Endothelial cell (in vitro differentiated cells): ENCODE results near the gene WNT5A. TPM values are rescaled to one million over a fixed set of nuclear protein-coding genes. Genes with fewer than 3 reads are reported as not detected.

ENCODE experiments used
- DNase-seq: peaks from one replicate; pipeline ENCODE4 v3.0.0; 2021; ENCODE audit warnings: low spot score
- H3K27ac Mint-ChIP-seq: one replicate; pipeline ENCODE4 v1.8.0; 2021; ENCODE audit warnings: mixed read lengths, inconsistent platforms; ENCODE audit not compliant: unreplicated experiment
- H3K27me3 Mint-ChIP-seq: one replicate; pipeline ENCODE4 v1.8.0; 2021; ENCODE audit warnings: mild to moderate bottlenecking, moderate library complexity, mixed read lengths, inconsistent platforms; ENCODE audit not compliant: unreplicated experiment
- H3K36me3 Mint-ChIP-seq: one replicate; pipeline ENCODE4 v1.8.0; 2021; ENCODE audit warnings: mild to moderate bottlenecking, low read depth, mixed read lengths, inconsistent platforms; ENCODE audit not compliant: unreplicated experiment
- H3K4me1 Mint-ChIP-seq: one replicate; pipeline ENCODE4 v1.8.0; 2021; ENCODE audit warnings: mild to moderate bottlenecking, mixed read lengths, inconsistent platforms; ENCODE audit not compliant: unreplicated experiment
- H3K4me3 Mint-ChIP-seq: one replicate; pipeline ENCODE4 v1.8.0; 2021; ENCODE audit warnings: mild to moderate bottlenecking, mixed read lengths, inconsistent platforms; ENCODE audit not compliant: unreplicated experiment
- H3K9me3 Mint-ChIP-seq: one replicate; pipeline ENCODE4 v1.8.0; 2021; ENCODE audit warnings: mixed read lengths, inconsistent platforms; ENCODE audit not compliant: unreplicated experiment
- CTCF ChIP-seq: fragments of 200-600 bp; sonication (generic); IDR thresholded peaks from one replicate; pipeline ENCODE4 v1.5.0; 2021; ENCODE audit warnings: antibody characterized with exemption; ENCODE audit not compliant: unreplicated experiment
- total RNA-seq: library from RNA; stranded (reverse); fragmentation: NEBNext Ultra II Directional; extraction: Animal tissue kit (Norgen Biotek cat#: 25700); gene quantifications from one replicate; pipeline ENCODE4 v1.2.1, GENCODE V29; 2021; ENCODE audit not compliant: unreplicated experiment

WNT5A gene
- total RNA-seq, 1 donor from 2014 or later: 9.7 TPM

DNA sequence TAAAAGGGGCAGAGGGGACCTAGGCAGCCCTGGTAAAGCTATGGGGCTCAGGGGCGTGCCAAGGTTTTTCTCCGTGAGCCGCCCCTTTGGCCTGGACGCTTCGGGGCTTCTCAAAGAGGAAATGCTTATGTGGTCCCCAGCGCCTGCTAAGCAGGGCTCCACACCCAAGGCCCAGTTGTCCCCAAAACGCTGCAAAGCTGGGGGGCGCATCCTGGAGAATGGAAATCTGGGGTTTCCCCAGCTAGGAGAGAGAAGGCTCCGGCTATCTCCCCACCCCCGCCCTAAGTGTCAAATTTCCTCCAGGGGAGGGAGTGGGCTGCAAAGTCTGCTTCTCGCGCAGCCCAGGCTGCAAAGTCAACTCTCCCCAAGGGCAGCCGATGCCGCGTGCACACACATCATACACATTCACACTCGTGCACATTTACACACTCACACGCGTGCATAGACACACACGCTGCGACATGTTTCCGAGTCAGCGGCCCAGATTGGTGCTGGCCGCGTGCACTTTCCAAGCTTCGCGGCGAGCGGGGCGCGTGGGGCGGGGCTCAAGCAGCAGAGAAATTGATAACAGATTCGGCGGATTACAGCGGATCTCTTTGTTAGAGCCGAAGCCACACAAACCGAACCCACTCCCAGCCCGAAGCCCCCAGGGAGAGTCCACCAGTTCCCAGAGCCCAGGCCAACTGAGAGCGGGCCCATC lies 4.5 kb downstream of the WNT5A start:
- H3K36me3 Mint-ChIP-seq: peaks cover 9% of the 10 kb centered on the region
- peaks cover 37% of the 10 kb centered on the region for H3K4me1 Mint-ChIP-seq
- peaks cover 20% of the 10 kb centered on the region for H3K27me3 Mint-ChIP-seq
- H3K9me3 Mint-ChIP-seq: no peaks in the 10 kb centered on the region
- peak overlapping the region; percentile 85 for H3K4me3 Mint-ChIP-seq
- TF ChIP-seq CTCF: no peak
- DNase-seq: peak; percentile 13
- H3K27ac Mint-ChIP-seq: no peak overlapping the region

DNA sequence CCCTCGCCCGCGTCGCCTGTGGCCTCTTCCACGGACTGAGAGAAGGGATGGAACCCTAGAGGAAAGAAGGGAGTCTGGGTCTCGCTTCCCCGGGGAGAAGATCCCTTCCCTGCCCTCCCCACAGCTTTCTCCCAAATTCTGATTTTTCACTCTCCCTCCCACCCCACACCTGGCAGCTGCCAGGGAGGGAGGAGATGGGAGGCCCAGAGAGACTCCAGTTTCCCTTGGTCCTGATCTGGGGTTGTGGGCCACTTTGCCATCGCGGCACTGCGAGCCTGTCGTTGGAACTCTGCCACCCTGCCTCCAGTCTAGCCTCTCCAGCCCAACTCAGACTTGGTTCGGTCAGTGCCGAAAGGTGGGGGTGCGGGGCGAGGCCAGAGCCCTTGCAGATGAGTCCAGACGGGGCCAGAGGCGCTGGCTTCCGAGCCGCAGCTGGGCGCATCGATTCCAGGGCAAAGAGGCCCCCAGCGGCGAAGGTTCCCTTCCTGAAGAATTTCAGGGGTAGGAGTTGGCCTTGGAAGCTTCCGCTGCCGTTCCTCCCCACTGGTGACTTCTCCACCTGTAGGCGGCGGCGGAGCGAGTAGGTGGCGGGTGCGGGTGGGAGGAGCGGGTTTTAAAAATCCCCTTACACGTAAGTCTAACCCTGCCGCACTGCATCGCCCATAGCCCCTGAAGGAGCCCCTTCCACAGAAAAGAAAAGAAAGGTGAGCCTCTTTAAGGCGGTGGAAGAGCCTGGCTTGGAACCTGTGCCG lies 5.2 kb downstream of the WNT5A start:
- Mint-ChIP-seq H3K27ac (no peak overlapping the region), H3K36me3 (peaks cover 9% of the 10 kb centered on the region), H3K4me1 (peaks cover 32% of the 10 kb centered on the region), H3K27me3 (peaks cover 20% of the 10 kb centered on the region), H3K4me3 (peak overlapping the region; percentile 71), H3K9me3 (no peaks in the 10 kb centered on the region)
- no peak for TF ChIP-seq CTCF
- DNase-seq: peak; percentile 44

DNA sequence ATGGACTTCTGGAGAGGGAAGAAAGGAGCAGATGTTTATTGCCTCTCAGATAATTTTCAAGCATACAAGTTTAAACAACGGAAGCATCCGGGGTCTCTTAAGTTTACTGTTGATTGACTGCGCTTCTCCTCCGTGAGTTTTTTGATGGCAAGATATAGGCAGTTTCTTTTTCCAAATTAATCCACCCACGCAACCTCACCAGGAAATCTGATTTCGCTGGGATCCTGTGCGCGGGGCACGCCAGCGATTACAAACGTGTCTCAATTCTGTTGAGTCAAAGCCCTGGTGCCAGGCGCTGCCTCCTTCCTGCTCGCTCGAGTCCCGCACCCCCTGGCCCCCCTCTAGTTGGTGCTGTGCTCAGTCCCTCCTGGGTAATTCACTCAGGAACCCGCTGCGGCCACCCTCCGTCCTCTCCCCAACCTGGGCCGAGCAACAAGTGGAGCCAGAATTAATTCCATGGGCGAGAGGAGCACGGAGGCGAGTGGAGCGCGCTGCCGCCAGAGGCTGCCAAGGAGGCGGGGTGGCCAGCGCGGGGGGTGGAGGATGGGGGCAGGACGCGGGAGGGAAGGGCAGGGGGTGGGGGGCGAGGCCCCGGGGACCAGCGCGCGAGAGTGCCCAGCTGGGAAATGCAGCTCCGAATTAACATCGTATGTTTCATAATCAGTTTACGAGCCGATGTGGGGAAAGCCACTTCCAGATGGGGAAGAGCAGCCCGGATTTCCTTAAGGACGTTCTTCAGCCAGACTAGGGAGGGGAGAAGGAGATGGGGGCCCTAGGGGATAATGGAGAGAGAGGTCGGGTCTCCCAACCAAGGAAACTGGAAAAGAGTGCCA lies 6.0 kb downstream of the WNT5A start:
- Mint-ChIP-seq H3K36me3 (peaks cover 12% of the 10 kb centered on the region), H3K4me3 (peak overlapping the region; percentile 87), H3K4me1 (peaks cover 28% of the 10 kb centered on the region), H3K27me3 (peaks cover 18% of the 10 kb centered on the region), H3K9me3 (no peaks in the 10 kb centered on the region), H3K27ac (no peak overlapping the region)
- DNase-seq: peak; percentile 36
- TF ChIP-seq CTCF: no peak

DNA sequence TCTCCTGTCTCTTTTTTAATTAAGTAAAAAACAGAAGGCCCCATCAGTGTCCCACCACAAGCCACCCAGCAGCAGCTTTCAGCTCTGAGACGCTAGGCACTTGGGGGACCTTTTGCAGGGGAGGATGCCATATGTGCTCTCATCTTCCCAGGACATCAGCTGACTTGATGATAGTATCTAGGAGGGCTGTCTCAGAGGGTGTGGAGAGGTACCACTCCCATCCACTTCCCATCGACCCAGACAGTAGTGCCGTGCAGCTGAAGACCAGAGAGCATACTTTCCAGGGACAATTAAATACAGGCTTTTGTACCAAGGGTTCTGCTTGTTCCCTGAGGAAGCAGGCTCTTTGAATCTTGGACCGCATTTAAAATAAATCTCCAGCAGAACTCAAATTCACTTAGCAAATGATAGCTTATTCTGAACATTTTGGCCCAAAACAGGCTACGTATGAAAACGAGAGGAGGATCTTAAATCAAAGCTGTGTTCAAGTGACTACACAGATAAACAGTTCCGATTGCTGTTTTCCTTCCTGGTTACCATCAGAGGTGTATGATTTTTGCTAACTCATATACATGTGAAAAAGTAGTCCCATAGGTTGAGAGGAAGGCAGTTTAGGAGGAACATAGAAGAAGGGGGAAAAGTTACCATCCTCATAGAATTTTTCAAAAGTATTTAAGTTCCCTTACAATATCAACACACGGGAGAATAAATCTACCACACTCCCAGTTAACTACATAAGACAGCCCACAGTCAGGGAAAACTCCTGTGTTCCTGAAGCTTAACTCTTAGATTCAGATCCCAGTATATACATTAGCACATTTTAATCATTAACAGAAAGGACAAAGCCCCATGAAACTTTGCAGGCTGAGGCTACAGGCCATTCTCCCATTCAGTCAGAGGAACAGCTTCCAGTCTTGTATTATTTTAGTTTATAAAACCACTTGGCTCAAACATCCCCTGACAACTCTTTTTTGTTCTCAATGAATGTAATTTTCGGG lies 9.5 kb downstream of the WNT5A start:
- no peak for TF ChIP-seq CTCF
- H3K36me3 Mint-ChIP-seq: peaks cover 14% of the 10 kb centered on the region
- H3K4me3 Mint-ChIP-seq: no peak overlapping the region
- H3K9me3 Mint-ChIP-seq: no peaks in the 10 kb centered on the region
- DNase-seq: no peak
- H3K27ac Mint-ChIP-seq: no peak overlapping the region
- peaks cover 19% of the 10 kb centered on the region for H3K27me3 Mint-ChIP-seq
- H3K4me1 Mint-ChIP-seq: peaks cover 11% of the 10 kb centered on the region
